ENCODE data around the gene OTOGL. TPM values are rescaled to one million over a fixed set of nuclear protein-coding genes. Genes with fewer than 3 reads are reported as not detected.
"Not testable (repeated sequence)": the region's sequence is repeated elsewhere in the genome, so short reads cannot be mapped to it uniquely, and the experiment has no call there.

The OTOGL gene
- total RNA-seq, 1 donor from 2014 or later = 0.51 TPM

DNA sequence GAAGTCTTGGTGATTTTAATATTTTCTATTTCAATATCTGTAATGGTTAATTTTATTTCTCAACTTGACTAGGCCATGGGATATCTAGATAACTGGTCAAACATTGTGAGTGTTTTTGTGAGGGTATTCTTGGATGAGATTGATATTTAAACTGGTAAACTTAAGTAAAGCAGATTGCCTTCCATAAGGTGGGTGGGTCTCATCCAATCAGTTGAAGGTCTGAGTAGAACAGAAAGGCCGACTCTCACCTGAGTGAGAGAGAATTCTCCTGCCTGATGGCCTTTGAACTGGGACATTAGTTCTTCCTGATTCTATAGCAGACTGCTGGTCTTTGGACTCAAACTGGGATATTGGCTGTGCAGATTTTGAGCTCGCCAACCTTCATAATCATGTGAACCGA, 36.3 kb downstream of the OTOGL start:
- Mint-ChIP-seq H3K4me1 (no peaks in the 10 kb centered on the region), H3K4me3 (no peak overlapping the region), H3K9me3 (no peaks in the 10 kb centered on the region), H3K27me3 (ENCODE audit: low read depth) (peaks cover 2% of the 10 kb centered on the region), H3K27ac (no peak overlapping the region), H3K36me3 (no peaks in the 10 kb centered on the region)
- TF ChIP-seq, protein P1, sequence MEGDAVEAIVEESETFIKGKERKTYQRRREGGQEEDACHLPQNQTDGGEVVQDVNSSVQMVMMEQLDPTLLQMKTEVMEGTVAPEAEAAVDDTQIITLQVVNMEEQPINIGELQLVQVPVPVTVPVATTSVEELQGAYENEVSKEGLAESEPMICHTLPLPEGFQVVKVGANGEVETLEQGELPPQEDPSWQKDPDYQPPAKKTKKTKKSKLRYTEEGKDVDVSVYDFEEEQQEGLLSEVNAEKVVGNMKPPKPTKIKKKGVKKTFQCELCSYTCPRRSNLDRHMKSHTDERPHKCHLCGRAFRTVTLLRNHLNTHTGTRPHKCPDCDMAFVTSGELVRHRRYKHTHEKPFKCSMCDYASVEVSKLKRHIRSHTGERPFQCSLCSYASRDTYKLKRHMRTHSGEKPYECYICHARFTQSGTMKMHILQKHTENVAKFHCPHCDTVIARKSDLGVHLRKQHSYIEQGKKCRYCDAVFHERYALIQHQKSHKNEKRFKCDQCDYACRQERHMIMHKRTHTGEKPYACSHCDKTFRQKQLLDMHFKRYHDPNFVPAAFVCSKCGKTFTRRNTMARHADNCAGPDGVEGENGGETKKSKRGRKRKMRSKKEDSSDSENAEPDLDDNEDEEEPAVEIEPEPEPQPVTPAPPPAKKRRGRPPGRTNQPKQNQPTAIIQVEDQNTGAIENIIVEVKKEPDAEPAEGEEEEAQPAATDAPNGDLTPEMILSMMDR (IDR thresholded peaks at IDR 0.05; ENCODE audit: unreplicated experiment) = no peak
- no peak for DNase-seq (ENCODE audit: low spot score in 2 of 2, unreplicated experiment in 2 of 2)

DNA sequence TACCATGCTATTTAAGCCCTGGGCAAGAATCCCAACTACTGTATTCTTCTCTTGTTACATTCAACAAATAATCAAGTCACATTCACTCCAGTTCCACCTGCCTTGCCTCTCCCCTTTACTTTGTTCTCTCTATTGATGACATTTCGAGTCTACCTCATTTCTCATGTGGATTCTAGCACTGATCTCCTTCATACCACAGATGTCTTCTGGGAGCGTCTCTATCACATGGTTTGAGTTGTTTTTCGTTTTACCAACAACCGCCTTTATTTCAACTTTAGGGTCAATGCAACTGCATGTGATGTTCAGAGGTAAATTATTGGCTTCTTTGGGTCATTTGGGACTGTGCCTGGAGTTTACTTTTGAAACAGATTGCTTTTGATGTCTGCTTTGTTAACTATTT, 40.7 kb downstream of the OTOGL start:
- H3K4me1 Mint-ChIP-seq = no peaks in the 10 kb centered on the region
- no peak for DNase-seq (ENCODE audit: low spot score in 2 of 2, unreplicated experiment in 2 of 2)
- H3K4me3 Mint-ChIP-seq = no peak overlapping the region
- no peaks in the 10 kb centered on the region for H3K9me3 Mint-ChIP-seq
- peaks cover 4% of the 10 kb centered on the region for H3K27me3 Mint-ChIP-seq (ENCODE audit: low read depth)
- TF ChIP-seq, protein P1 (IDR thresholded peaks at IDR 0.05; ENCODE audit: unreplicated experiment) = no peak
- H3K27ac Mint-ChIP-seq = no peak overlapping the region
- H3K36me3 Mint-ChIP-seq = no peaks in the 10 kb centered on the region

- Mint-ChIP-seq H3K27ac (no peak overlapping the region), H3K27me3 (ENCODE audit: low read depth) (peaks cover 2% of the 10 kb centered on the region)
Observed at GRCh38 chr12:80142640-80143039, 43.3 kb downstream of the OTOGL start.

DNA sequence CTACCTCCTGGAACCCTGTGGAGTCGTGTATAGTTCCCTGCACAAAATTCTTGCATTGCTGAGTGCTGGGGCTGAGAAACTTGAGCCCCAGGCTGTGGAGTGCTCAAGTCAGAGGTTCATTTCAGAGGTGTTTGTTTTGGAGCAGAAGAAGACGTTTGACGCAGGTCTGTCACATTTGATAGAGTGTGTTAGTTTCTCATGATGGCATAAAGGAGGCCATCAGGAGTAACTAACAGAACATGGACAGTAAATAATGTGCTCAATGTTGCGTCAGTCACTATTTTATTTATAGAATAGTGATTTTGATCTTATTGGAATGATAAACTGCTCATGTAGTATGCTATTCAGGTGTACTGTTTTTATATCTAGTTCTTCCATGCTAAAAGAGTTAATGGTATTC, 44.2 kb downstream of the OTOGL start:
- Mint-ChIP-seq H3K36me3 (no peaks in the 10 kb centered on the region), H3K4me3 (no peak overlapping the region), H3K27ac (no peak overlapping the region), H3K4me1 (no peaks in the 10 kb centered on the region), H3K27me3 (ENCODE audit: low read depth) (peaks cover 2% of the 10 kb centered on the region), H3K9me3 (peaks cover 2% of the 10 kb centered on the region)
- TF ChIP-seq, protein P1 (IDR thresholded peaks at IDR 0.05; ENCODE audit: unreplicated experiment) = no peak
- DNase-seq (ENCODE audit: low spot score in 2 of 2, unreplicated experiment in 2 of 2) = no peak

More at GRCh38 chr12:80142640-80143039, 43.3 kb downstream of the OTOGL start:
- Mint-ChIP-seq H3K36me3 (no peaks in the 10 kb centered on the region), H3K4me1 (no peaks in the 10 kb centered on the region), H3K9me3 (no peaks in the 10 kb centered on the region), H3K4me3 (no peak overlapping the region)
- no peak for DNase-seq (ENCODE audit: low spot score in 2 of 2, unreplicated experiment in 2 of 2)
- TF ChIP-seq, protein P1 (IDR thresholded peaks at IDR 0.05; ENCODE audit: unreplicated experiment) = no peak

- not testable (repeated sequence) for H3K36me3 Mint-ChIP-seq; H3K4me1 Mint-ChIP-seq; DNase-seq (ENCODE audit: low spot score in 2 of 2, unreplicated experiment in 2 of 2); H3K27me3 Mint-ChIP-seq (ENCODE audit: low read depth); H3K9me3 Mint-ChIP-seq
- Mint-ChIP-seq H3K4me3 (peak overlapping the region; percentile 44), H3K27ac (peak overlapping the region; percentile 60)
Observed at GRCh38 chr12:80149547-80150313, 50.4 kb downstream of the OTOGL start.

GRCh38 chr12:80151131-80151530, 51.8 kb downstream of the OTOGL start:
- TF ChIP-seq, protein P1 (IDR thresholded peaks at IDR 0.05; ENCODE audit: unreplicated experiment) = no peak
- Mint-ChIP-seq H3K27me3 (ENCODE audit: low read depth) (no peaks in the 10 kb centered on the region), H3K36me3 (no peaks in the 10 kb centered on the region), H3K9me3 (peaks cover 11% of the 10 kb centered on the region), H3K4me1 (peaks cover 10% of the 10 kb centered on the region), H3K27ac (no peak overlapping the region), H3K4me3 (no peak overlapping the region)
- no peak for DNase-seq (ENCODE audit: low spot score in 2 of 2, unreplicated experiment in 2 of 2)

Data from mesothelial cell of epicardium (in vitro differentiated cells).